CMK (cell line): ENCODE results near the gene ABCC4.
"Not testable (repeated sequence)": the region's sequence is repeated elsewhere in the genome, so short reads cannot be mapped to it uniquely, and the experiment has no call there.

ENCODE experiments used
- DNase-seq: peaks from one replicate; pipeline ENCODE4 v3.0.0-alpha.2; 2010; ENCODE audit warnings: low read depth

ABCC4 gene

GRCh38 chr13:95231393-95231792 is 69.9 kb downstream of the ABCC4 start:
- no peak for DNase-seq

- DNase-seq, result no peak
Observed at GRCh38 chr13:95229855-95230254, 71.4 kb downstream of the ABCC4 start.

DNA sequence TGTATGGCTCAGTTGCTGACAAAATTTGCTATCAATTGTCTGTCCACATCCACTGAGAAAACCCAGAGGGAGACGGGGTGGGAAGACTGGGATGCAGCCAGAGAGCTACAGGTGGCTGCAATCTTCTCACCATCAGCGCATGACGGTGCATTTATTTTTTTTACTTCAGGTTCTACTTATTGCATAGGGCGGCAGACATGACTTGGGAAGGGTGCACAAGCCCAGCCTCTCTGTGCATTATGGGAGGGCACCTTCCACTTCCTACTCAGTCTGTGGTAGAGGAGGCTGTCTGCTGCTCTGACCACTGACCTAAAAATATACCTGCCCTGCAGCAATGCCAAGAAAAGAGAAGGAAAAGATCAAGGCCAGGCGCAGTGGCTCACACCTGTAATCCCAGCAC is 73.1 kb downstream of the ABCC4 start:
- DNase-seq, result no peak

DNA sequence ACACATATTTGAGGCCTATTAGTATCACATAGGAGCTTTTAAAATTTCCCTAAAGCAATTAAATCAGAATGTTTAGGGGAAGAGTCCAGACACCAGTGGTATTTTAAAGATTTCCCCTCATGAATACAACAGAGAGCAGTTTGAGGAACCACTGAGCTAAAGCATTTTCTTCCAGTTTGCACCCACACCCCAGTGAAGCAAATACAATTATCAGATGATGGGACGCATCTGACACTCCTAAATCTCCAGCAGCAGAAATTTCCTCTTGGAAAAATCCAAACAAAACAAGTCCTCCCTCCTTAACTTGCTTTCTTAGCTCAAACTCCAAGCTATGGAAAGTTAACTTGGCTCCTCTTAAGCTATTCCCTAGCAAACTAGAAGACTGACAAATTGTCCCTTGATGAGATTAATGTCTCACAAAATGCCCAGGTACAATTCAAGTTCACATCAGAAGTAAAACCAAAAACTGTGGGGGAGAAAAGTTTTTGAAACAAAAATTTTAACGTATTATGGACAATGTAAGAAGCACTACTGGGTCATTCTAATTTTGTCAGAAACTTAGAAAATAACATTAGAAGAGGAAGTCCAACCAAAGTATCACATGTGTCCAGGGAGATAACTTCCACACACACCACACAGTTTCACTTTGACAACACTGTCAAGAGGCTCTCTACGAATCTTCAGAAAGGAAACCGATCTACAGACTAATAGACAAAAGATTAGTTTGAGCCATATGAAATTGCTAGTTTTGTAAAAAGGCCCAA is 74.1 kb downstream of the ABCC4 start:
- no peak for DNase-seq

- no peak for DNase-seq
Observed at GRCh38 chr13:95226476-95226875, 74.8 kb downstream of the ABCC4 start.

GRCh38 chr13:95226050-95226449 is 75.2 kb downstream of the ABCC4 start:
- no peak for DNase-seq

DNA sequence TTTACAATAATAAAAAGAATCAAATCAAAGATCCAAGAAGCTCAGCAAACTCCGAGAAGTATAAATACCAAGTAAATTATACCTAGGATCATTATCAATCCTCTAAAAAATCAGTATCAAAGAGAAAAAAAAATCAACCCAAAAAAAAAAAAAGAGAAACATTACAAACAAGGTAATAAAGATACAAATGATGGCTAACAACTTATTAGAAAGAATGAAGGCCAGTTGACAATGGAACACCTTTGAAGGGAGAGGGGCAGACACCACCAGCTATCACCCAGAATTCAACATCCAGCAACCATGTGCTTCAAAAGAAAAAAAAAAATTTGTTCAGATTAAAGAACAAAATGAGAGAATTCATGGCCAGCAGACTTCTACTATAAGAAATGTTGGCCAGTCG is 77.2 kb downstream of the ABCC4 start:
- DNase-seq, result no peak

- no peak for DNase-seq
Observed at GRCh38 chr13:95222733-95223018, 78.6 kb downstream of the ABCC4 start.

DNA sequence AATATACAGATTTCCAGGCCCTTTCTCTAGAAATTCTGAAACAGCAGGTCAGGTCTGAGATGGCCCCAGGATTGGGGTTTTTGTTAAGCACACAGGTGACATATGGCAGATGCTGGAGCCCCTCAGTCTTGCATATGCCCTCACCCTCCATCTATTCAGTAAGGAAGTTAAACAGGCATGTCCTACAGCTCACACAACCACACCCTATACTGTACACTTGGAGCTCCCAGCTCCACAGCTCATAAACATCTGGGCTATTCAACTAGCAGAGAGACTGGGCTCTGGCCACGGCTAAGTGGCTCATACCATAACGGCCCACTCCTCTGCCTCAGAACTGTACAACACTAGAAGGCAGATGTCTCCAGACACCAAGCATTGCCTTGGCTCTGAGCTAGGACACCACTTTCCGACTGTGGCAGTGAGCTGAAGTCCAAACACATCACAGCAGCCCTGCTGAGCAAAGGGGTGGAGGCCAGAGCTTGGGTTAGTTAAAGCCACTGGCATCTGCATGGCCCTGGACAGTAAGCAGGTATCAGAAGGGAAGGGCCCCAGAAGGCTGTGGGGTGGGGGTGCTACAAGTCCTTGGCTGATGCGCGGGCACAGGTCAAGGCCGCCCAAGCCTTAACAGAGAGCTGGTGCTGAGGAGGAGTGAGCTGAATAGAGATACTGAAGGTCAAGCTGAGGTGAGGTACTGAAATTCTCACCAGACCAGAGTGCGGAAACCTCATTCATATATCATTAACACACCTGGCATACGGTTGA is 79.1 kb downstream of the ABCC4 start:
- DNase-seq, result no peak

DNA sequence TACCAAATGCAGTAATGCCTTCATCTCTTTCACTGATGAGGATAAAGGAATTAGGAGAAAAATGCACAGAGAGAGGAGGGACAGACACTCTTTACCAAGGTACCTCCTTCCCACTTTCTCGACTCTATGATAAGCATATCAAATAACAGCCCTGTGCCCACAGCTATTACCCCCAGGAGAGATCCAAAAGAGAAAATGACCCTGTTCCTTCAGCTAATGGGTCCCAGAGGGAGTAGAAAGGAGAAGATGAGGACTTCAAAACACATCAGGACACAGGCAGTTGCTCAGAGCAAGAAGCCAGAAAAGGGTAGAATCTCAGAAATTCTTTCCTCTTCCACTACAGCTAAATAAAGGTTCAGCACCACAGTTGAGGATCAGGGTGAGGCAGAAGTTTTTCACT is 80.6 kb downstream of the ABCC4 start:
- DNase-seq, result no peak

- no peak for DNase-seq
Observed at GRCh38 chr13:95217920-95218830, 83.1 kb downstream of the ABCC4 start.

DNA sequence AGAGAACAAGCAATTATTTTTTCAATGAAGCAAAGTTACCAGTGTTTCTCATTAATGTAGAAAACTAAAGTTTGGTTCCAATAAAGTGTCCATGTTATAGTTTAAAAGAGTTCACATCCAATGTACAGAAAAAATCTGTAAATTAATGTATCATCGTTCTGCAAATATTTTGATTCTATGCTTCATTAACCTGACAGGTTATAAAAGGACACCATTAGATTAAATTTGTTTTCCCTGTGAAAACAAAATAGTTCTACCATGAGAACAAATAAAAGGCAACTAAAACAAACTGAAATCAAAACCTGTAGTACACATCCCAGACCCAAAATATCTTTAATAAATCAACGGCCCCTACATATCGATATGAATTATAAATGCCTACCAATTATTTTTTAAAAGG is 85.1 kb downstream of the ABCC4 start:
- DNase-seq, result no peak

GRCh38 chr13:95212983-95213850 is 88.0 kb downstream of the ABCC4 start:
- no peak for DNase-seq

GRCh38 chr13:95209109-95209508 is 92.1 kb downstream of the ABCC4 start:
- DNase-seq, result no peak

- DNase-seq, result no peak
Observed at GRCh38 chr13:95207769-95208366, 93.4 kb downstream of the ABCC4 start.

GRCh38 chr13:95206116-95206515 is 95.1 kb downstream of the ABCC4 start:
- no peak for DNase-seq

DNA sequence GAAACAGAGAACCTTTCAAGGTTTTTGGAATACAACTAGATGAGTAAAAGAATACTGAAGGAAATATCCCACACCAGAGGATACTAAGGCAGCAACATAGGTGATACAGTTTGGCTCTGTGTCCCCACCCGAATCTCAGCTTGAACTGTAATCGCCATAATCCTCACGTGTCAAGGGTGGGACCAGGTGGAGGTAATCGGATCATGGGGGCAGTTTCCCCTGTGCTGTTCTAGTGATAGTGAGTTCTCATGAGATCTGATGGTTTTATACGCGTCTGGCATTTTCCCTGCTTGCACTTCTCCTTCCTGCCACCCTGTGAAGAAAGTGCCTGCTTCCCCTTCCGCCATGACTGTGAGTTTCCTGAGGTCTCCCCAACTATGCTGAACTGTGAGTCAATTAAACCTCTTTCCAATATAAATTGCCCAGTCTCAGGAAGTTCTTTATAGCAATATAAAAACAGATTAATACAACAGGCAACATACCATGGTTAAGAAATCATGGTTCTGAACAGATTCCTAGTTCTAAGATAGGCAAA is 97.0 kb downstream of the ABCC4 start:
- DNase-seq, result no peak

- DNase-seq, result no peak
Observed at GRCh38 chr13:95201814-95202651, 99.2 kb downstream of the ABCC4 start.

- DNase-seq, result not testable (repeated sequence)
Observed at GRCh38 chr13:95200386-95200957, 100.8 kb downstream of the ABCC4 start.

DNA sequence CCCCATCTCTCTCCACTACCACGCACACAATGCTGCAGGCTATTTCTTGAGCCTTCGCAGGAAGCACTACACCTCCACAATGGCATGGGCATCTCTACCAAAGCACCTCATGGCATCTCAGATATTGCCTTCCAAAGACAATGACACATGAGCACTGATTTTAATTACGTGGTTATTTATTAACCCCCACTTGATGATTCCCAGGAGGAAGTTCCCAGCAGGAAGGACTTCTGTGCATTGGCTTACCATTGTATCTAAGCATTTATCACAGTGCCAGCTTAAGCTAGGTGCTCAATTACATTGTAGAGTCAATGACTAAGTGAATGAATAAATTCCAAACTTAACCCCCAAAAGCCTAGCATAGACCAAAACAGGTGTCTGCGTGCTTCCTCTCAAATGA is 101.4 kb downstream of the ABCC4 start:
- no peak for DNase-seq
